HepG2 (cell line): ENCODE results near the gene AUH. TPM values are rescaled to one million over a fixed set of nuclear protein-coding genes. Genes with fewer than 3 reads are reported as not detected.

Source experiments
- ARNT ChIP-seq: fragments of 450-650 bp; IDR thresholded peaks from 2 replicates; pipeline ENCODE4 v1.6.1; 2017
- CBX5 ChIP-seq: sonication (generic); formaldehyde crosslinking; IDR thresholded peaks from 2 replicates; pipeline ENCODE4 v1.4.0; 2020; ENCODE audit warnings: missing genetic modification reagents, borderline replicate concordance
- DRAP1 ChIP-seq: IDR thresholded peaks from 2 replicates; pipeline ENCODE4 v1.6.1; 2016; ENCODE audit warnings: missing genetic modification reagents, missing compliant biosample characterization
- EZH2 ChIP-seq: conservative IDR thresholded peaks from 2 replicates; pipeline ENCODE4 v1.6.1; 2012; ENCODE audit warnings: mild to moderate bottlenecking, low read depth, low read length, moderate library complexity
- FOXC1 ChIP-seq: sonication (generic); formaldehyde crosslinking; IDR thresholded peaks from 2 replicates; pipeline ENCODE4 v1.8.0; 2022; ENCODE audit warnings: mild to moderate bottlenecking, missing genetic modification reagents, borderline replicate concordance
- GATAD2A ChIP-seq: IDR thresholded peaks from 2 replicates; pipeline ENCODE4 v1.6.1; 2016
- HMGXB3 ChIP-seq: sonication (generic); formaldehyde crosslinking; IDR thresholded peaks from 2 replicates; pipeline ENCODE4 v1.4.0; 2020; ENCODE audit warnings: missing genetic modification reagents, borderline replicate concordance
- JUNB ChIP-seq: sonication (generic); formaldehyde crosslinking; IDR thresholded peaks from 2 replicates; pipeline ENCODE4 v1.8.0; 2022; ENCODE audit warnings: missing genetic modification reagents, mild to moderate bottlenecking, borderline replicate concordance
- NFATC3 ChIP-seq: sonication (generic); formaldehyde crosslinking; IDR thresholded peaks from 2 replicates; pipeline ENCODE4 v1.5.1; 2020; ENCODE audit warnings: mild to moderate bottlenecking, missing genetic modification reagents
- POLR2AphosphoS5 ChIP-seq: IDR thresholded peaks from 2 replicates; pipeline ENCODE4 v1.6.1; 2012; ENCODE audit warnings: low read depth, low read length
- REXO4 ChIP-seq: sonication (generic); formaldehyde crosslinking; IDR thresholded peaks from 2 replicates; pipeline ENCODE4 v1.8.0; 2022; ENCODE audit warnings: missing genetic modification reagents, mild to moderate bottlenecking, borderline replicate concordance
- RFX5 ChIP-seq: IDR thresholded peaks from 2 replicates; pipeline ENCODE4 v1.6.1; 2011; ENCODE audit warnings: low read depth, low read length, improper control_type of control experiment
- SPEN ChIP-seq: sonication (generic); formaldehyde crosslinking; IDR thresholded peaks from 2 replicates; pipeline ENCODE4 v1.5.1; 2020; ENCODE audit warnings: low read depth, mild to moderate bottlenecking, missing genetic modification reagents
- THAP9 ChIP-seq: sonication (generic); formaldehyde crosslinking; IDR thresholded peaks from 2 replicates; pipeline ENCODE4; 2020; ENCODE audit warnings: missing genetic modification reagents, mild to moderate bottlenecking, borderline replicate concordance
- ZBTB10 ChIP-seq: sonication (generic); formaldehyde crosslinking; IDR thresholded peaks from 2 replicates; pipeline ENCODE4 v1.4.0; 2020; ENCODE audit warnings: missing genetic modification reagents, borderline replicate concordance
- ZNF569 ChIP-seq: sonication (generic); formaldehyde crosslinking; IDR thresholded peaks from 2 replicates; pipeline ENCODE4 v1.5.0; 2020; ENCODE audit warnings: mild to moderate bottlenecking, missing genetic modification reagents, moderate library complexity, borderline replicate concordance
- ZNF644 ChIP-seq: IDR thresholded peaks from 2 replicates; pipeline ENCODE4 v1.6.1; 2016; ENCODE audit warnings: low read depth
- ZNF709 ChIP-seq: sonication (generic); formaldehyde crosslinking; IDR thresholded peaks from 2 replicates; pipeline ENCODE4 v1.5.0; 2020; ENCODE audit warnings: mild to moderate bottlenecking, missing genetic modification reagents
- ZSCAN31 ChIP-seq: sonication (generic); formaldehyde crosslinking; IDR thresholded peaks from 2 replicates; pipeline ENCODE4 v1.5.0; 2020; ENCODE audit warnings: low read depth, mild to moderate bottlenecking, missing genetic modification reagents
- polyA plus RNA-seq, 8 experiments: library from polyadenylated mRNA; depleted of rRNA in 3 of 8; stranded (reverse) in 7 of 8; unstranded in 1 of 8; fragments of >200 nt; fragmentation: Illumina TruSeq in 4 of 8; extraction: Trizol in 4 of 8; gene quantifications; 2 replicates each; pipeline versions ENCODE4 v1.2.1 to v1.2.3, GENCODE V29; 2011 to 2016; ENCODE audit warnings: low read depth in 4 of 8, missing spikeins in 1 of 8, mixed read lengths in 1 of 8; ENCODE audit not compliant: insufficient read depth in 1 of 8
- total RNA-seq, 5 experiments: library from RNA; depleted of rRNA; stranded (reverse); fragments of >200 nt; fragmentation: Illumina TruSeq; extraction: Trizol; gene quantifications; 2 replicates each; pipeline ENCODE4 v1.2.3, GENCODE V29; 2016; ENCODE audit warnings: low read depth in 1 of 5

AUH gene
- total and polyA plus RNA-seq, 2 of the 13 experiments (the other 11 are each of a cell fraction or from before 2014, with no cell fraction given), result 25.8 to 31.9 TPM

- TF ChIP-seq HMGXB3 (no peak), REXO4 (no peak), EZH2 (no peak), CBX5 (CRISPR knock-in tag) (no peak), JUNB (CRISPR knock-in tag) (no peak), NFATC3 (CRISPR knock-in tag) (0 out of 2 replicates have a peak, but pooled peaks have one; percentile 48), POLR2AphosphoS5 (peak; percentile 69), SPEN (CRISPR knock-in tag) (0 out of 2 replicates have a peak, but pooled peaks have one; percentile 6), THAP9 (no peak), ZNF709 (CRISPR knock-in tag) (0 out of 2 replicates have a peak, but pooled peaks have one; percentile 7), ARNT (no peak), GATAD2A (CRISPR knock-in tag) (0 out of 2 replicates have a peak, but pooled peaks have one; percentile 9), ZNF569 (CRISPR knock-in tag) (no peak), ZSCAN31 (CRISPR knock-in tag) (0 out of 2 replicates have a peak, but pooled peaks have one; percentile 3), RFX5 (no peak), ZNF644 (CRISPR knock-in tag) (0 out of 2 replicates have a peak, but pooled peaks have one; percentile 29), FOXC1 (no peak), DRAP1 (no peak), ZBTB10 (CRISPR knock-in tag) (no peak)
Observed at GRCh38 chr9:91362051-91362611, 413 bp upstream of the AUH start (continued).
